Transverse colon (tissue), 3 donors: ENCODE results near the gene EPB41L4B.

ENCODE experiments used
- CTCF ChIP-seq, 5 experiments: fragments of 200-600 bp in 3 of 5; fragments of 450-650 bp in 2 of 5; sonication (generic) in 3 of 5; IDR thresholded peaks; 1 replicate in 2 of 5; 2 replicates in 3 of 5; pipeline ENCODE4 v1.5.1; 2016 to 2017; ENCODE audit warnings: antibody characterized with exemption in 5 of 5, inconsistent platforms in 3 of 5, mild to moderate bottlenecking in 2 of 5, moderate library complexity in 1 of 5
- EP300 ChIP-seq: sonication (generic); formaldehyde crosslinking; IDR thresholded peaks from one replicate; pipeline ENCODE4 v1.6.1; 2017; ENCODE audit warnings: antibody characterized with exemption, low read depth
- POLR2A ChIP-seq: fragments of 450-650 bp; IDR thresholded peaks from one replicate; pipeline ENCODE4 v1.6.1; 2016; ENCODE audit warnings: antibody characterized with exemption, mild to moderate bottlenecking, moderate library complexity

DNA sequence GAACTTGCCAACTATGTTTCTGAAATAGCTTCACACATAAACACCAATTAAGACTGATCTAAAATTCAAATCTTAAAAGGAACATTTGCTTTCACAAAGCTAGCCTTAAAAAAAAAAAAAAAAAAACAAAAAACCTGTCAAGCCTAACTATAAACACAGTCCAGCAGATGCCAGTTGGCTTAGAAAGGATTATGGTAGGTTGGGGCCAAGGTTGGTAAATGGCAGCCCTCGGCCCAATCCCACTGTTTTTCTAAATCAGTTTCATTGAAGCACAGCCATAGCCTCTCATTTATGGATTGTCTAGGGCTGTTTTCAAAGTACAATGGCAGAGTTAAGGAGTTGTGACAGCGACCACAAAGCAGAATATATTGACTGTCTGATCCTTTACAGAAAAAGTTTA is 78.1 kb downstream of the EPB41L4B start:
- TF ChIP-seq CTCF (IDR thresholded peaks at IDR 0.05) (no peak), POLR2A (no peak), EP300 (no peak)
